GM19467 (cell line): ENCODE measurements around the gene COL6A3.

Experiments
- ATAC-seq: cut with Tn5 transposase; IDR thresholded peaks from one replicate; pipeline ENCODE4 v1.9.1; 2021; ENCODE audit warnings: mild to moderate bottlenecking, moderate library complexity; ENCODE audit not compliant: unreplicated experiment

COL6A3 gene, protein sequence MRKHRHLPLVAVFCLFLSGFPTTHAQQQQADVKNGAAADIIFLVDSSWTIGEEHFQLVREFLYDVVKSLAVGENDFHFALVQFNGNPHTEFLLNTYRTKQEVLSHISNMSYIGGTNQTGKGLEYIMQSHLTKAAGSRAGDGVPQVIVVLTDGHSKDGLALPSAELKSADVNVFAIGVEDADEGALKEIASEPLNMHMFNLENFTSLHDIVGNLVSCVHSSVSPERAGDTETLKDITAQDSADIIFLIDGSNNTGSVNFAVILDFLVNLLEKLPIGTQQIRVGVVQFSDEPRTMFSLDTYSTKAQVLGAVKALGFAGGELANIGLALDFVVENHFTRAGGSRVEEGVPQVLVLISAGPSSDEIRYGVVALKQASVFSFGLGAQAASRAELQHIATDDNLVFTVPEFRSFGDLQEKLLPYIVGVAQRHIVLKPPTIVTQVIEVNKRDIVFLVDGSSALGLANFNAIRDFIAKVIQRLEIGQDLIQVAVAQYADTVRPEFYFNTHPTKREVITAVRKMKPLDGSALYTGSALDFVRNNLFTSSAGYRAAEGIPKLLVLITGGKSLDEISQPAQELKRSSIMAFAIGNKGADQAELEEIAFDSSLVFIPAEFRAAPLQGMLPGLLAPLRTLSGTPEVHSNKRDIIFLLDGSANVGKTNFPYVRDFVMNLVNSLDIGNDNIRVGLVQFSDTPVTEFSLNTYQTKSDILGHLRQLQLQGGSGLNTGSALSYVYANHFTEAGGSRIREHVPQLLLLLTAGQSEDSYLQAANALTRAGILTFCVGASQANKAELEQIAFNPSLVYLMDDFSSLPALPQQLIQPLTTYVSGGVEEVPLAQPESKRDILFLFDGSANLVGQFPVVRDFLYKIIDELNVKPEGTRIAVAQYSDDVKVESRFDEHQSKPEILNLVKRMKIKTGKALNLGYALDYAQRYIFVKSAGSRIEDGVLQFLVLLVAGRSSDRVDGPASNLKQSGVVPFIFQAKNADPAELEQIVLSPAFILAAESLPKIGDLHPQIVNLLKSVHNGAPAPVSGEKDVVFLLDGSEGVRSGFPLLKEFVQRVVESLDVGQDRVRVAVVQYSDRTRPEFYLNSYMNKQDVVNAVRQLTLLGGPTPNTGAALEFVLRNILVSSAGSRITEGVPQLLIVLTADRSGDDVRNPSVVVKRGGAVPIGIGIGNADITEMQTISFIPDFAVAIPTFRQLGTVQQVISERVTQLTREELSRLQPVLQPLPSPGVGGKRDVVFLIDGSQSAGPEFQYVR (N-terminal part only)

DNA sequence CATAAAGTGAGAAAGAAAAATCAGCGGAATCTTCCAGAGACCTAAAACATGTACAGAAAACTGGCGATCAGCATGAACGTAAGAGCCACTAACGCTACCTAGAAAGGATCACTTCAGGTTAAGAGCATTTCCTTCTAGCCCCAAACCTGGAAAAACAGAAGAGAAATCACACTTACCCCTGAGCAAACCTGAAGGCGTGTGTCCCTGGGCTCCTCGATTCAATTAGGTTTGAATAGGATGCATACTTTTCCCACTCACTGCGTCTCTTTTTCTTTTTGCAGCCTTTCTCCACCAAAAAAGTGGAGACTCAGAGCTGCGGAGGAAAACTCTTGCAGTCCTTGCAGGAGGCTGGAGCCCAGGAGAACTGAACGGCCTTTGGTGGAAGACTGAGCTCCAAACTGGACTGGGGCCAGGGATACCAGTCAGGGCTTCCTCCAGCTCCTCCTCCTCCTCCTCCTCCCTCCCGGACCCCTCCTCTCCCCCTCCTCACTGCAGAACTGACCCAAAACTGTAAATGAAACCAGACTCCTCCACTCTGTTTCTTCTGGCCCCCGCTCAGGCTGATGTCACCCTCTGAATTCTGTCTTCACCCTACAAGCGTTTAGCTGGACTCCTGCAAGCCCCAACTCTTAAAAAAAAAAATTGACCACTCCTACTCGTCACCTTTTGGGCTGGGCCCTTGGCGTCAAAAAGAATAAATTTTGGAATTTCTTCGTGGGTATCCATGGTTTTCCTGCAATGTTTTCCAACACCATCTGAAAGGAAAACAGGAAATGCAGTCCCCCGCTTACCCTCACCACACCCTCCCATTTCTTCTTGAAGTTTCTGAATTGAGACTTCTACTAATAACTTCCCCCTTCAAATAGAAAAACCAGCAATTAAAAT lies at the start of gene COL6A3:
Gene COL6A3 (minus strand): TSS at position 388 of the 885 bp plus-strand sequence. CDS start 17,347 bp downstream, outside the sequence.
- no peak for ATAC-seq

DNA sequence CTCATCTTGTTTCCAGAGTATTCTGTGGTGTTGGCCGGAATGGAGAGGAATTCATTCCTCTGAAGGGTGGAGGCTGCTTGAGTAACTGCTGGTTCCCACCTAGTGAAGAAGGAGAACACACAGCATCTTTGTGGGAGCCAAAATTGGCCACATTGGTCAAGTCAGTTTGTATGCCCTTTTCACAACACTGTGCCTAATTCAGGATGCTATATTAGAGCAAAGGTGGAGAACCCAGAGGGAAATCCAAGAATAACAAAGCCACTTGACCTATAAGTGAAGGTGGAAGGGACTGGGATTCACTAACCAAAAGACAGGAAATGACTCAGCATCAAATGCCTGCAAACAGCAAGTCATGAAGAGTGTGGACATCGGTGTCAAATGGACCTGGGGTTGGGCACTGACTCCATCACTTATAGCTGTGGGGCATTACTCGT lies 45.8 kb upstream of the COL6A3 start:
- ATAC-seq: no peak

DNA sequence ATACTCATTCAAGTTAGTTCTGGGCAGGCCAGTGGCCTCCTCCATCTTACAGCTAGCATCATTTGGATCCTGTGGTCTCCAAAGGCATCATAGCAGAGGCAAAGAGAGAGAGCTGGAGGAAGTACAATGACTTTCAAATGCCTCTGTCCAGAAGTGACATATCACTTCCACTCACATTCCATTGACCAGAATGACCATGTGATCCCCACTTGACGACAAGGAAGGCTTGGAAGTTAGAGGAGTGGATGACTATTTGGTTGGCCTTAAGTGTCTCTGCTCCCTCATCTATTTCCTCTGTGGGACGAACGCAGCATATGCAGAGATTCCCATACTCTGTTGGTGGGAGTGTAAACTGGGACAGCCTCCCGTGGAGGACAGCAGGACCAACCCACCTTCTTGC lies 45.3 kb upstream of the COL6A3 start:
- no peak for ATAC-seq

DNA sequence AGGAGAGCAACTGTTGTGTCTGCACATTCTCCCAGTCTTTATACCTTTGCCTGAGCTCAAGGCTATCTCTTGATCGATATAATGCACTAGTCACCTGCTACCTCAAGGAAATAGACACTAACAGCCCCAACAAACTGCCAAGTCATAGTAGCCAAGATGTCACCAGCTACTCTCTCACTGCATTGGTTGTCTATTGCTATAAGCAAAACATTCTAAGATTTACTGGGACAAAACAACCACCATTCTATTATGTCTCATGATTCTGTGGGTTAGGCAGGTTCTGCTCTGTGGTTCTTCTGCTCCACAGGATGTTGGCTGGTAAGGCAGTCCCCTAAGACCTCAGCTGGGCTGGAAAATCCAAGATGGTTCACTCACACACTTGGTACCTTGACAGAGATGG lies 44.6 kb upstream of the COL6A3 start:
- no peak for ATAC-seq

DNA sequence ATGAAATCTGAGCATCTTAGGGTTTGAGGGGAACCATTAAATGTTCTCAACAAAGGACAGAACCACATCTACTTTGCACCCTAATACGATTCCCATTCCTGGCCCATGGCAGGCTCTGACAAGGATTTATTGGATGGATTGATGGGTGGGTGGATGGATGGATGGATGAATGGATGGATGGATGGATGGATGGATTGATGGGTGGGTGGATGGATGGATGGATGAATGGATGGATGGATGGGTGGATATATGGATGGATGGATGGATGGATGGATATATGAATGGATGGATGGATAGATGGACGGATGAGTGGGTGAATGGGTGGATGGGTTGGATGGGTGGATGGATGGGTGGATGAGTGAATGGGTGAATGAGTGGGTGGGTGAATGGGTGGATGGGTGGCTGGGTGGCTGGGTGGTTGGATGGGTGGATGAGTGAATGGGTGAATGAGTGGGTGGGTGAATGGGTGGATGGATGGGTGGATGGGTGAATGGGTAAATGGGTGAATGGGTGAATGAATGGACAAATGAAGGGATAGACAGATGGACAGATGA lies 43.5 kb upstream of the COL6A3 start:
- no peak for ATAC-seq

DNA sequence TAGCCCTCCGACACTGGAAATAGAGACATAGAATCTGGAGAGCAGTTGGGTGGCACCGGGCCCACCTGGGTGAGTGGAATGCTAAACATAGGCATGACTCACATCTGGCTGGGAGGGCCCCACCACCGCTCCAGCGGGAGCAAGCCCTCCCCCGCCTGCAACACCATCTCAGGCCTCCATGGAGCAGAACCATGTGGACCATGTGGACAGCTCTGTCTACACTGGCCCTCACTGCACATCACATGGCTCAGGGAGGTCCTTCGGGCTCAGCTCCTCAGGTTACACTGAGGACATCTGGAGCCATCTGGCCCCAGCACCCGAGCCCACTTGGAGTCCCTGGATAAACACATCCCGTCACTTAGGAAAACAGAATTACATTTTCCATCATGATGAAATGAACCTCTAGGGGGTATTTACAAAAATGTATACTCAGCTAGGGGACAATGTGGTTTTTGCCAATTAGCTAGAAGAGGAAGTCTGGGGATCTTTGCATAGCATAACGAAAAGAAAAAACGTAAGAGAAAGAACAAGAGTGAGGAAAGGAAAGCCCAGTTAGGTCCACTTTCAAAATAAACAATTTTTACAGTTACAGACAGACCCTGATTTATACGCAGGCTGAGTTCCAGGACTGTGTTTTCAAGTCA lies 42.4 kb upstream of the COL6A3 start:
- no peak for ATAC-seq

DNA sequence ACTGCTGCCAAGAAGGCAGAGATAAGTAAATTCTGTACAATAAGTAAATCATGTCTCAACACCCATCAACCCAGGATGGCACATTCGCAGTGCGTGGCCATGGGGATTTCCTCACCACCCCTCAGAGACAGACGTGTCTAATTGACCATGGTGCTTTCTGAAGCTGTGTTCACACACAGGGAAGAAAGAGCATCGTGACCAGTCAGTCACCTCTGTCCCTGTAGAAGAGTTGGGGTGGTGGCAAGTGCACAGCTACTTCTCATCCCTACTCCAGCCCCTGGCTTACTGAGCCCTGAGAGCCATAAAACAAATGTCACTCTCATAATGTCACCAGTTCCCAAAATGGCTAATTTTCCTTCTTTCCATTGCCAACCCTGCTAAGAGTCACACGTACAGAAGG lies 41.8 kb upstream of the COL6A3 start:
- ATAC-seq: no peak

DNA sequence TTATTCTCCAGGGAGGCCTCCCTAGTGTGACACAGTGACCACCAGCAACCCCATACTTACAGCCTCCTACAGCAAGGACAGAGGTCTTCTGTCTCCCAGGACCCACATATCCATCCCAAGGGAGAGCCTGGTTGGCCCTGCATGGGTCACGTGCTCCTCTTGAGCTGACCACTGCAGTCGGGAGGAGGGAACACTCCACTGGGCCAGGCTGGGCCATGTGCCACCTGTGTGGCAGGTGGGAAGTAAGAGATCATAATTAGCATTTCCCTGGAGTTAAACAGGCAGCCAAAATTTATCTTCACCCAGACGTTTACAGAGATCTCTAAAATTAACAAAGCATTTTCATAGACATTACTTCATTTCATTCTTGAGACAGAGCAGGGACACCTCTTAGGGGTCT lies 39.7 kb upstream of the COL6A3 start:
- no peak for ATAC-seq

DNA sequence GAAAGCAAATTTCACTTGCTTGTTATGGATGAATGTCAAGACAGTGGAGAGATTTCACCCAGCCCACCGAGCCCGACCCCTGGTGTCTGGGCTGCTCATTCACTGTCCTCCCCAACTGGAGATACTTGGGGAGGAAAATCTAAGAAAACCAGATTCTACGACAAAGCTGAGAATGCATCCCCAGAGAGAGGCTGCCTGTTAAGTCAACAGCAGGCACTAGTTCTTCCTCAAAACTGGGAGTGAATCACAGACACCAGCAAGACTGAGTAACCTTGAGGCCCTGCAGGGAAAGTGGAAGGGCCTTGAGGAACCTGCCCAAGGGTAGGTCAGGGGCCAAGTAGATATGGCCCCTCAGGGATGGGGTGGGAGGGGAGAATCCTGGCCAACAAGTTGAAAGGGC lies 38.9 kb upstream of the COL6A3 start:
- no peak for ATAC-seq

DNA sequence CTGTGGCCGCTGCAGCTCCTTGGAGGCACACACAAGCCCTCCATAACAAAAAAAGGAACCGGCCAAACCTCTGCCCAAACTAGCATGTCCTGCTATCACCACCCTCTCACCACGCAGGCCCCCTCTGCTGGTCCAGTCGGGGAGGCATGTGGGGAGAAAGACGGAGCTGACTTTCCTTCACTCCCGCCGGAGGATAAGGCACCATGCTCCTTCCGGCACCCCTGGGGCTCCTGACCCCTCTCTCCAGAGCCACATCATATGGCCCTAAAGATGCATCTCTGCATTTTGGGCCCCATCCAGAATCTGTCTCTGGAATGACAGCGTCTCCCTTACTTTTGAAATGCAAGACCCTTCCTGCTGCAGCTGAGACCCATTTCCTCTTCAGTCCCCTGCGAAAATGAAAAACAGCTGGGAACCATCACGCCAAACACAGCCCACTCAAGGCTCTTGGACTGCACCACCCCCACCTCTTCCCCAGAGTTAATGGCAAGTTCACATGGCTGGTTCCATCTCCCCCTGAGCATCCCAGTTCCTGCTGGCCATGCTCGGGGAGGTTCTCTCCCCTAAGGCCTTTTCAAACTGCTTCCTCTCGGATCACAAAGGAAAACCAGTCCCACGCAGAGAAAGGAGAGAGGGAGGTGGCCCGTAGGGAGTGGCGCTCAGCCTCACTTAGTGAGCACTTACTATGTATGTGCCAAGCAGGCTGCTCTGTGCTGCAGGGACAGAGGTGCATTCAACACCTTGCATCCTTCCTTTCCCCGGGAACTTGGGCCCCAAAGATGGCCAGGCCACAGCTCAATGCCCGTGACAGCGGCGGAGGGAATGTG lies 37.9 kb upstream of the COL6A3 start:
- no peak for ATAC-seq

DNA sequence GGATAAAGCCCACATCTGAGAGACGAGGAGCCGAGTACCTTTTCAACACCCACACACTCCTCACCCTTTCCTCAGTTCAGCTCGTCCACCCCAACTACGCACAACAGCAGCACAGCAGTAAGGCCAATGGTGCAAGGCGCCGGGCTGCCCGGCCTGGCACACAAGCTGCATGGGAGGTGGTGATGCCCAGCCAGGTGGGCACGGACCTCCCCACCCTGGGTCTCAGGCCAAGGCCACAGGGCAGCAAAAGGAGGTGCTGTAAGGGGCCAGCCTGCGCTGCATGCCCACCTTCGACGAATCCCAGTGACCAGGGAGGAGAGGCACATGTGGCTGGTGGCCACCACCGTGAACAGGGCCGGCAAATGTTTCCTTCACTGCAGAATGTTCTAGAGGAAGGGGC lies 36.6 kb upstream of the COL6A3 start:
- ATAC-seq: no peak

DNA sequence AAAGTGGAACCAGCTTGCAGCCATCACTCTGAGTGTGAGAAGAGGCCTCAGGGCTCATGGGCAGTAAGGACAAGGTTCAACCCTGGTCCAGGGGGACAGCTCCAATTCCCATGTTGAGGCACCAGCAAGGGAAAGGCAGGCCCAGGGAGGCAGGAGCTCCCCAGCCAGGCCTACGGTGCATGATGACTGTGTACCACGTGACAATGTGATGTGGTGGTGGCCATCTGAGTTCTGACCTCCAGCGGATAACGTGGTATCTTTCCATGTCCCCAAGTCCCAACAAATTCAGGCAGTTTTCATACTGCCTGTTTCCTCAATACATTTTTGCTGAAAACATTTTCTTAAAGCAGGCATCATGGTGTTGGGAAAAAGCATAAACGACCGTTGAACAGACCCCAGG lies 36.1 kb upstream of the COL6A3 start:
- ATAC-seq: no peak

DNA sequence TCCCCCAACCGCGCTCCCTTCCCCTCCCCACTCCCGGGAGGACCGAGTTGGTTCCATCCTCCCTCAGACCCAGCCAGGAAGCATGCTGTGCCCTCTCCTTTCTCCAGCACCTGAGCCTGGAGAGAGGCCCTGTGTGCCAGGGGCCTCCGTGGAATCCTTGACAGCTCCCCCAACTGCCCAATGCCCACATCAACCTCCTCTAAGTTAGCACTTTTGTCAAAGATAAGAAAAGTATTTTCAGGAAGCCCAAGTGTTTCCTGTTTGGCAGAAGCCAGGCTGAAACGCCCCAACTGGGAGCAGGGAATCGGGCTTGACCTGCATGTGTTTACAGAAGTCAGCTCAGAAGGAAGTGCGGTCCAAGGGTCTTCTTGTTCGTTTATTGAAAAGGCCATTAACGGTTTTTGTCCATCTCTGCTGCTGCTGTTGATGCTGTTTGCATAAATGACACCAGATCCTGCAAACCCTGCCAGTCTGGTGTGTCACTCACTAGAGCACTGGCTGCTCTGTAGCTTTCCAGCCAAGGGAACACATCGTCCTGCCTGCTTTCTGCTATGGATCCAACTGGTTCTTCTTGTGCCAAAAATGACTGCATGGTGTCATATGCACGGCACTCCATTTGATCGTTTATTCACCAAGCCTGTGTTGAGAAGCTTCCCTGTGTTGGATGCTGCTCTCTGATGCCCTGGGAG lies 35.4 kb upstream of the COL6A3 start:
- ATAC-seq: no peak

DNA sequence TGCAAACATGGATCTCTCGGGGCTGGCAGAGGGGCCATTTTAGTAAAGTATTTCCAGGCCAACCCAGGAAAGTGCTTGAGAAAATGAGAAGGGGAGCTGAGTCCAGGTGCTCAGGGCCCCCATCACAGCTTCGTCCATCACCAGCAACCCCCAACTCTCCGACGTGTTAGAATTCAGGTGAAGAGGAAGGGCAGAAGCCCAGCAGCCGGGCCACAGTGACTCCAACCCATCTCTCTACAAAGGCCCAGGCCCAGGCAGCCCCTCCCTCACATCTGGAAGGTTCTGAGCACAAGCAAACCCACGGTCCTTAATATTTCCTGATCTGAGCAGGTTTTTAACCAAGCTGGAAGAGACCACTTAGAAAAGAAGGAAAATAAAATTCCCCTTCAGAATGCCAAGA lies 34.7 kb upstream of the COL6A3 start:
- no peak for ATAC-seq

DNA sequence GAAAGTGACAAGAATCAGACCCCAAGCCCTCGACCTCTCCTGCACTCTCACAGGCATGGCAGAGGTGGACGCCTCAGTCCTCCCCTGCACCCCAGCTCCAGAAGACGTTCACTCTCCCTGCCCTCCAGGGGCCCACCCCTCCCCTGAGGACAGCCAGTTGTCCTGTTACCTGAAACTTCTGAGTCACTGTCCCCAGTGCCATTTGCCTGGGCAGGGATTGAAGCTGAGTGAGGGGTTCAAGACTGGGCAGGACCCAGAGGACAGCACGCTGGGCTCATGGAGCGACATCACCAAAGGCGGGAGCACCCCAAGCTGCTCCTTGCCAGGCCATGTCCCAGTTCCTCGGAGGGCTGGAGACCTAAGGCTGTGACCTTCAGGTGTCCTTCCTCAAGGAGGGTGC lies 34.2 kb upstream of the COL6A3 start:
- ATAC-seq: no peak

DNA sequence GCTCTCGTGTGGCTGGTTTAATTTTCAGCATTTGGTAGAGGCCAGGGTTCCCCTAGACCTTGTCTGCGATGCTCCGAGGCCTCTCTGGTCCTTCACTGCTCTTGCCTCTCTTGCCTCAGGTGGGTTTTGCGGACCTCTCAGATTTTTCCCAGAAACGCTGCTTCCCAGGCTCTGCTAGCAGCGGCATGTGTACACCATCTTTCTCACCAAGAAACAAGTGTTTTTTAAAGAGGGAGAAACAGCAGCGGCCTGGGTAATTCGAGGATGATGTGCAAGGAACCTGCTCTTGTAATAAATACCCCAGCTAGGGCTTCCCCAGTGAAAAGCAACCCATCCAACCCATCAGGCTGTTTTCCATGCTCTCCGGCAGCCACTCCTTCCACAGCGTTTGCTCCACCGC lies 33.5 kb upstream of the COL6A3 start:
- ATAC-seq: no peak

DNA sequence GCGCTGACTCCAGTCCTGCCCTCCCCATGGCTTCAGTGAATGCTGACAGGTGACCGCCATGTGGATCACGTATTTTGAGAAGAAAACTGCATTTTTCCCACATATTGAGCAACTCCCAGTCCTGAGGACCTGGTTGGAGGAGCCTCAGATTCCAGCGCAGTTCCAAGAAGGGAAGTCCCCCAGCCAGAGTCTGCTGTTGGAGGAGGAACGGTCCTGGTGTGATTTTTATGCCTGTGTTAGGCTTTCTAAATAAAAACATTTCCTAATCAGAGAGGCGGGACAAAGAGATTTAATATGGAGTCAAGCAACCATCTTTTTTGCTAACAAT lies 32.3 kb upstream of the COL6A3 start:
- no peak for ATAC-seq
